HG03095 (cell line): ENCODE data around the gene ARFRP1.
"Not testable (repeated sequence)": the region's sequence is repeated elsewhere in the genome, so short reads cannot be mapped to it uniquely, and the experiment has no call there.

Source experiments
- ATAC-seq: cut with Tn5 transposase; IDR thresholded peaks from one replicate; pipeline ENCODE4 v1.9.1; 2021; ENCODE audit warnings: moderate library complexity; ENCODE audit not compliant: unreplicated experiment

Gene ARFRP1

GRCh38 chr20:63657937-63658748 lies 49.6 kb downstream of the ARFRP1 start, which contains the start of gene RTEL1:
Gene RTEL1 (plus strand): TSS chr20:63658312. CDS start chr20:63659403, 1,091 bp downstream.
- peak; percentile 76 for ATAC-seq

- ATAC-seq = no peak
Measured at GRCh38 chr20:63657260-63657936, 50.4 kb downstream of the ARFRP1 start.

- ATAC-seq = no peak
Measured at GRCh38 chr20:63656451-63656850, 51.3 kb downstream of the ARFRP1 start.

- ATAC-seq = no peak
Measured at GRCh38 chr20:63655249-63655648, 52.5 kb downstream of the ARFRP1 start.

GRCh38 chr20:63653974-63654668 lies 53.7 kb downstream of the ARFRP1 start:
- no peak for ATAC-seq

- no peak for ATAC-seq
Measured at GRCh38 chr20:63653041-63653973, 54.5 kb downstream of the ARFRP1 start, which contains the start of gene STMN3. Gene STMN3 (minus strand): TSS chr20:63653424. CDS start chr20:63653345, 79 bp downstream.

- ATAC-seq = no peak
Measured at GRCh38 chr20:63652192-63652980, 55.4 kb downstream of the ARFRP1 start.

- no peak for ATAC-seq
Measured at GRCh38 chr20:63651942-63652191, 55.9 kb downstream of the ARFRP1 start.

- not testable (repeated sequence) for ATAC-seq
Measured at GRCh38 chr20:63650486-63650885, 57.3 kb downstream of the ARFRP1 start.

GRCh38 chr20:63648895-63649589 lies 58.7 kb downstream of the ARFRP1 start:
- no peak for ATAC-seq
